ENCODE data around the gene EXOSC7. TPM values are rescaled to one million over a fixed set of nuclear protein-coding genes. Genes with fewer than 3 reads are reported as not detected.

The EXOSC7 gene
- total and polyA plus RNA-seq, 2 of the 4 experiments (the other 2 are of a cell fraction) = 61.6 to 62.2 TPM

GRCh38 chr3:44960387-44961026 is 15.5 kb upstream of the EXOSC7 start:
- no peak overlapping the region for H2AK9ac ChIP-seq (replicated peaks; ENCODE audit: low read depth, low read length, poor library complexity)
- ATAC-seq (ENCODE audit: low read depth) (peak; percentile 25), DNase-seq (peak; percentile 50)
- no peaks in the 10 kb centered on the region for H3K9me3 ChIP-seq (ENCODE audit: control insufficient read depth, insufficient read depth, low read length)
- TF ChIP-seq ELK1 (IDR thresholded peaks at IDR 0.05; ENCODE audit: borderline replicate concordance, low read depth, low read length) (no peak), CEBPB (IDR thresholded peaks at IDR 0.05; ENCODE audit: low read depth, low read length) (peak; percentile 64), MAFK (IDR thresholded peaks at IDR 0.05; ENCODE audit: low read depth, low read length) (0 out of 2 replicates have a peak, but pooled peaks have one; percentile 14)
- H3K56ac ChIP-seq (ENCODE audit: extremely low read depth, insufficient read depth, low read length) = no peak overlapping the region
- POLR2A ChIA-PET (ENCODE audit: unreplicated experiment) = no interaction called here
- intact Hi-C loops (cut with micrococcal nuclease) (no loop called here), in situ Hi-C loops (cut with MboI; ENCODE audit: low sequenced_read_pairs) (no loop called here), dilution Hi-C loops (cut with HindIII; ENCODE audit: low sequenced_read_pairs, unreplicated experiment) (no loop called here)
- H3K4ac ChIP-seq (ENCODE audit: low read depth, low read length) = no peak overlapping the region
- CTCF ChIA-PET = interaction anchor here (0.6 to 1.0 kb wide), 2 partner anchors 12 to 41 kb away, joined by 3 to 4 read pairs; no protein-coding TSS in a partner anchor
- no peak overlapping the region for H3K9ac ChIP-seq (ENCODE audit: low read depth, low read length)
- no TSS peak for BruUV-seq (replicated peaks)
- peaks cover 14% of the 10 kb centered on the region for H3K4me1 ChIP-seq (ENCODE audit: control insufficient read depth, insufficient read depth, low read length)
- H4K91ac ChIP-seq (ENCODE audit: insufficient read depth, low read depth, low read length) = no peak overlapping the region
- no peak overlapping the region for H2BK120ac ChIP-seq (ENCODE audit: low read depth, low read length)
- H3K23ac ChIP-seq (ENCODE audit: low read depth, low read length) = no peak overlapping the region
- no peak overlapping the region for H4K5ac ChIP-seq (ENCODE audit: low read depth, low read length)
- no peak overlapping the region for H3K4me3 ChIP-seq (ENCODE audit: insufficient read depth, low read depth, low read length)
- no peak overlapping the region for H3K27ac ChIP-seq (ENCODE audit: insufficient read depth, low read length)
- 100% methylated on average over 1 of the region's 3 CpGs; no CpG with 5 or more reads in 1 of the 2 experiments for WGBS, 2 experiments (ENCODE audit: extremely low coverage in 2 of 2, insufficient read length in 1 of 2)
- no peak overlapping the region for H2AFZ ChIP-seq (replicated peaks; ENCODE audit: low read length, poor library complexity)
- H3K14ac ChIP-seq (replicated peaks; ENCODE audit: low read depth, low read length) = no peak overlapping the region
- no peak overlapping the region for H2BK5ac ChIP-seq (ENCODE audit: low read depth, low read length, poor library complexity, severe bottlenecking)
- H3K27me3 ChIP-seq (ENCODE audit: control insufficient read depth, insufficient read depth, low read length) = no peaks in the 10 kb centered on the region
- no peak overlapping the region for H3K18ac ChIP-seq (ENCODE audit: low read depth, low read length)
- peaks cover 62% of the 10 kb centered on the region for H4K20me1 ChIP-seq (ENCODE audit: insufficient read depth, low read length)
- H2AK5ac ChIP-seq (ENCODE audit: low read depth, low read length) = no peak overlapping the region
- peaks cover 20% of the 10 kb centered on the region for H3K36me3 ChIP-seq (ENCODE audit: control insufficient read depth, insufficient read depth, low read length)
- H4K8ac ChIP-seq (ENCODE audit: low read depth in 2 of 2, low read length in 2 of 2) = no peak overlapping the region
- H3K9me1 ChIP-seq (ENCODE audit: insufficient read depth, low read length) = peaks cover 24% of the 10 kb centered on the region
- H2BK15ac ChIP-seq (ENCODE audit: low read depth, low read length) = no peak overlapping the region
- H2BK20ac ChIP-seq (ENCODE audit: low read depth, low read length) = no peak overlapping the region
- H3K4me2 ChIP-seq (ENCODE audit: low read depth, low read length) = no peak overlapping the region
- H3K79me1 ChIP-seq (ENCODE audit: low read depth in 1 of 2, low read length in 2 of 2) = peaks cover 37 to 93% of the 10 kb centered on the region in 2 experiments

All from IMR-90 (cell line).